WTC11 (cell line): ENCODE results near the gene CFAP99. TPM values are rescaled to one million over a fixed set of nuclear protein-coding genes. Genes with fewer than 3 reads are reported as not detected.

ENCODE experiments used
- ATAC-seq: fragments of 200-7000 bp; cut with Tn5 transposase; 2 replicates; pipeline ENCODE4 v1.10.0; 2021; ENCODE audit warnings: mild to moderate bottlenecking, moderate library complexity
- CTCF ChIA-PET: fragments of 300-600 bp; sonication (Branson Sonifier 250); formaldehyde crosslinking; loops from one replicate; lab custom pipeline; 2021; ENCODE audit warnings: antibody characterized with exemption; lab: Charles Lee
- POLR2A ChIA-PET: fragments of 350-600 bp; sonication (Branson Sonifier 250); formaldehyde crosslinking; loops from one replicate; lab custom pipeline; 2021; ENCODE audit warnings: antibody characterized with exemption; lab: Charles Lee
- DNase-seq: peaks from one replicate; pipeline ENCODE4 v3.0.0; 2021; ENCODE audit warnings: low spot score
- H3K27ac Mint-ChIP-seq: 2 replicates; pipeline ENCODE4 v1.8.0; 2021; ENCODE audit warnings: mixed read lengths
- H3K27me3 Mint-ChIP-seq: 2 replicates; pipeline ENCODE4 v1.8.0; 2021; ENCODE audit warnings: low read depth, mild to moderate bottlenecking, moderate library complexity, mixed read lengths
- H3K36me3 Mint-ChIP-seq: 2 replicates; pipeline ENCODE4 v1.8.0; 2021; ENCODE audit warnings: mixed read lengths
- H3K4me1 Mint-ChIP-seq: 2 replicates; pipeline ENCODE4 v1.8.0; 2022; ENCODE audit warnings: mixed read lengths
- H3K4me3 Mint-ChIP-seq: 2 replicates; pipeline ENCODE4 v1.8.0; 2021; ENCODE audit warnings: mild to moderate bottlenecking, moderate library complexity, mixed read lengths
- H3K9me3 Mint-ChIP-seq: 2 replicates; pipeline ENCODE4 v1.8.0; 2021; ENCODE audit warnings: mixed read lengths
- CDX4 ChIP-seq: fragments of 250-450 bp; sonication (Bioruptor Pico); IDR thresholded peaks from 2 replicates; pipeline ENCODE4 v1.9.0; 2021; ENCODE audit warnings: moderate library complexity, mild to moderate bottlenecking, inconsistent platforms, borderline replicate concordance
- CREM ChIP-seq: sonication (generic); formaldehyde crosslinking; IDR thresholded peaks from 2 replicates; pipeline ENCODE4 v1.8.1; 2022; ENCODE audit warnings: mild to moderate bottlenecking, missing genetic modification reagents, moderate library complexity
- E2F5 ChIP-seq: sonication (generic); formaldehyde crosslinking; IDR thresholded peaks from 2 replicates; pipeline ENCODE4 v1.8.1; 2022; ENCODE audit warnings: mild to moderate bottlenecking, moderate library complexity, missing genetic modification reagents
- GTF2I ChIP-seq: fragments of 250-450 bp; sonication (Bioruptor Pico); conservative IDR thresholded peaks from 2 replicates; pipeline ENCODE4 v1.4.0; 2021; ENCODE audit warnings: mild to moderate bottlenecking
- HMGXB4 ChIP-seq: sonication (generic); formaldehyde crosslinking; IDR thresholded peaks from 2 replicates; pipeline ENCODE4 v1.8.1; 2023; ENCODE audit warnings: mild to moderate bottlenecking, moderate library complexity, missing genetic modification reagents
- JUN ChIP-seq: sonication (generic); formaldehyde crosslinking; IDR thresholded peaks from 2 replicates; pipeline ENCODE4 v1.8.0; 2023; ENCODE audit warnings: mild to moderate bottlenecking, missing genetic modification reagents
- MLX ChIP-seq: sonication (generic); formaldehyde crosslinking; IDR thresholded peaks from 2 replicates; pipeline ENCODE4 v1.8.1; 2023; ENCODE audit warnings: mild to moderate bottlenecking, missing genetic modification reagents, moderate library complexity
- MYBL2 ChIP-seq: sonication (generic); formaldehyde crosslinking; IDR thresholded peaks from 2 replicates; pipeline ENCODE4 v1.8.1; 2023; ENCODE audit warnings: mild to moderate bottlenecking, moderate library complexity, missing genetic modification reagents
- NR3C1 ChIP-seq: sonication (generic); formaldehyde crosslinking; conservative IDR thresholded peaks from 2 replicates; pipeline ENCODE4 v1.8.1; 2023; ENCODE audit warnings: low read depth, mild to moderate bottlenecking, missing genetic modification reagents
- SMAD3 ChIP-seq: sonication (generic); formaldehyde crosslinking; IDR thresholded peaks from 2 replicates; pipeline ENCODE4 v1.8.0; 2022; ENCODE audit warnings: missing genetic modification reagents, mild to moderate bottlenecking, borderline replicate concordance
- TP53 ChIP-seq: sonication (generic); formaldehyde crosslinking; IDR thresholded peaks from 2 replicates; pipeline ENCODE4 v1.8.1; 2023; ENCODE audit warnings: mild to moderate bottlenecking, missing genetic modification reagents
- ZMAT4 ChIP-seq: fragments of 250-450 bp; sonication (Bioruptor Pico); IDR thresholded peaks from 2 replicates; pipeline ENCODE4 v1.9.0; 2021; ENCODE audit warnings: mild to moderate bottlenecking
- ZNF396 ChIP-seq: fragments of 250-450 bp; sonication (Bioruptor Pico); IDR thresholded peaks from 2 replicates; pipeline ENCODE4 v1.8.0; 2021; ENCODE audit warnings: mild to moderate bottlenecking, moderate library complexity, borderline replicate concordance
- ZNF512 ChIP-seq: sonication (generic); formaldehyde crosslinking; IDR thresholded peaks from 2 replicates; pipeline ENCODE4 v1.8.1; 2022; ENCODE audit warnings: missing genetic modification reagents, borderline replicate concordance
- ZNF532 ChIP-seq: fragments of 250-450 bp; sonication (Bioruptor Pico); IDR thresholded peaks from 2 replicates; pipeline ENCODE4 v1.9.0; 2021; ENCODE audit warnings: mild to moderate bottlenecking, borderline replicate concordance
- ZSCAN18 ChIP-seq: fragments of 250-450 bp; sonication (Bioruptor Pico); IDR thresholded peaks from 2 replicates; pipeline ENCODE4 v2.1.2; 2022; ENCODE audit warnings: mild to moderate bottlenecking, moderate library complexity
- total RNA-seq: library from RNA; stranded (reverse); gene quantifications from 3 replicates; pipeline ENCODE4 v1.2.3, GENCODE V29; 2021

Gene CFAP99
- total RNA-seq, 1 experiment from 2014 or later: not detected

GRCh38 chr4:2458546-2459491 lies 40.1 kb downstream of the CFAP99 start:
- Mint-ChIP-seq H3K27ac (no peak overlapping the region), H3K4me3 (no peak overlapping the region), H3K27me3 (peaks cover 37% of the 10 kb centered on the region)
- no peak for DNase-seq
- ATAC-seq: no peak
- TF ChIP-seq MLX (CRISPR knock-in tag): no peak
- no peak for TF ChIP-seq ZSCAN18 (CRISPR knock-in tag)
- TF ChIP-seq GTF2I (CRISPR knock-in tag): no peak
- no peak for TF ChIP-seq SMAD3 (CRISPR knock-in tag)
- no peak for TF ChIP-seq HMGXB4 (CRISPR knock-in tag)
- TF ChIP-seq NR3C1 (CRISPR knock-in tag): no peak
- TF ChIP-seq, all 79 proteins: peak for 0
- ChIA-PET POLR2A (no interaction called here), CTCF (interaction anchor here (0.5 to 1.9 kb wide), 5 partner anchors 17 to 238 kb away, joined by 3 to 14 read pairs (median 3); no protein-coding TSS in a partner anchor)
- Mint-ChIP-seq H3K9me3 (no peaks in the 10 kb centered on the region), H3K4me1 (peaks cover 18% of the 10 kb centered on the region), H3K36me3 (no peaks in the 10 kb centered on the region)

GRCh38 chr4:2459589-2460349 lies 41.0 kb downstream of the CFAP99 start:
- DNase-seq (no peak), ATAC-seq (no peak)
- no peak overlapping the region for H3K4me3 Mint-ChIP-seq
- ChIA-PET POLR2A (interaction anchor here (0.5 kb wide), 1 partner anchor 10 kb away, joined by 3 read pairs; no protein-coding TSS in a partner anchor), CTCF (interaction anchor here (0.5 to 1.9 kb wide), 4 partner anchors 18 to 239 kb away, joined by 3 to 14 read pairs (median 3); no protein-coding TSS in a partner anchor)
- no peaks in the 10 kb centered on the region for H3K9me3 Mint-ChIP-seq
- peaks cover 37% of the 10 kb centered on the region for H3K27me3 Mint-ChIP-seq
- no peak for TF ChIP-seq JUN (CRISPR knock-in tag)
- TF ChIP-seq TP53 (CRISPR knock-in tag): no peak
- no peak for TF ChIP-seq E2F5
- no peak for TF ChIP-seq ZNF532 (CRISPR knock-in tag)
- TF ChIP-seq ZNF512 (CRISPR knock-in tag): no peak
- no peak for TF ChIP-seq ZNF396 (CRISPR knock-in tag)
- no peak for TF ChIP-seq MYBL2 (CRISPR knock-in tag)
- no peak for TF ChIP-seq GTF2I (CRISPR knock-in tag)
- no peak for TF ChIP-seq CREM
- no peak for TF ChIP-seq ZMAT4 (CRISPR knock-in tag)
- TF ChIP-seq CDX4 (CRISPR knock-in tag): no peak
- peaks cover 18% of the 10 kb centered on the region for H3K4me1 Mint-ChIP-seq
- no peaks in the 10 kb centered on the region for H3K36me3 Mint-ChIP-seq
- no peak overlapping the region for H3K27ac Mint-ChIP-seq
